GM12878 (cell line): ENCODE data around the gene ZNF619. TPM values are rescaled to one million over a fixed set of nuclear protein-coding genes. Genes with fewer than 3 reads are reported as not detected.

Experiments
- ATAC-seq: fragments of 200-7000 bp; cut with Tn5 transposase; 3 replicates; pipeline ENCODE4 v1.9.1; 2020; ENCODE audit warnings: mild to moderate bottlenecking, moderate library complexity
- BruUV-seq: library from RNA; stranded (reverse); fragments of 400-500 nt; replicated peaks from 2 replicates; lab custom pipeline; 2021; lab: Mats Ljungman, UMichigan
- CTCF ChIA-PET: fragments of 300-600 bp; sonication (Branson Sonifier 250); formaldehyde crosslinking; extraction: SDS; loops from one replicate; lab custom pipeline; 2021; ENCODE audit warnings: inconsistent platforms; lab: Yijun Ruan, JAX
- POLR2A ChIA-PET: fragments of 350-600 bp; formaldehyde crosslinking; extraction: SDS; loops from one replicate; lab custom pipeline; 2021; ENCODE audit warnings: inconsistent platforms; lab: Charles Lee
- RAD21 ChIA-PET: fragments of 300-600 bp; sonication (Branson Sonifier 250); formaldehyde crosslinking; loops from one replicate; lab custom pipeline; 2023; ENCODE audit warnings: antibody characterized with exemption; ENCODE audit not compliant: unreplicated experiment; lab: Charles Lee
- SMC1A ChIA-PET: fragments of 300-600 bp; sonication (Branson Sonifier 250); formaldehyde crosslinking; loops from one replicate; lab custom pipeline; 2023; ENCODE audit not compliant: unreplicated experiment, uncharacterized antibody; lab: Charles Lee
- DNase-seq: peaks from one replicate; pipeline ENCODE4 v3.0.0-alpha.2; 2011; ENCODE audit warnings: low read depth, low spot score
- FAIRE-seq: peaks from 3 replicates; lab custom pipeline; 2011; peaks lifted over from hg19 to GRCh38; lab: Jason Lieb, UNC
- H2AFZ ChIP-seq: 2 replicates; pipeline ENCODE4 v1.6.0; 2011; ENCODE audit warnings: low read depth, low read length, control low read depth; ENCODE audit not compliant: control insufficient read depth
- H3K27ac ChIP-seq: 2 replicates; pipeline ENCODE4 v1.5.1; 2011; ENCODE audit warnings: control low read depth; ENCODE audit not compliant: control insufficient read depth, insufficient read depth
- H3K27me3 ChIP-seq, 2 experiments: replicated peaks in 1 of 2; 2 replicates each; pipeline versions ENCODE4 v1.6.0 to v1.6.1; 2011; ENCODE audit warnings: low read length in 1 of 2; ENCODE audit not compliant: control insufficient read depth in 2 of 2, insufficient read depth in 2 of 2
- H3K36me3 ChIP-seq, 2 experiments: 2 replicates each; pipeline ENCODE4 v1.5.1; 2011; ENCODE audit warnings: low read length in 1 of 2; ENCODE audit not compliant: control insufficient read depth in 2 of 2, insufficient read depth in 2 of 2
- H3K4me1 ChIP-seq: 2 replicates; pipeline ENCODE4 v1.6.1; 2011; ENCODE audit warnings: mild to moderate bottlenecking, low read length, moderate library complexity, mixed read lengths; ENCODE audit not compliant: control insufficient read depth, insufficient read depth
- H3K4me2 ChIP-seq: 2 replicates; pipeline ENCODE4 v1.6.0; 2011; ENCODE audit warnings: control low read depth; ENCODE audit not compliant: control insufficient read depth, insufficient read depth
- H3K4me3 ChIP-seq: fragments of 200-600 bp; sonication (generic); 2 replicates; pipeline ENCODE4 v1.5.1; 2016
- H3K79me2 ChIP-seq: 2 replicates; pipeline ENCODE4 v1.6.0; 2011; ENCODE audit warnings: low read length; ENCODE audit not compliant: control insufficient read depth, insufficient read depth
- H3K9ac ChIP-seq: 2 replicates; pipeline ENCODE4 v1.8.0; 2011; ENCODE audit warnings: low read length, control low read depth, mixed read lengths; ENCODE audit not compliant: control insufficient read depth, insufficient read depth
- H3K9me3 ChIP-seq: replicated peaks from 3 replicates; pipeline ENCODE4 v1.5.1; 2011; ENCODE audit warnings: mild to moderate bottlenecking, low read length; ENCODE audit not compliant: control insufficient read depth, insufficient read depth
- H4K20me1 ChIP-seq: 2 replicates; pipeline ENCODE4 v1.6.0; 2011; ENCODE audit not compliant: control insufficient read depth, insufficient read depth
- GATAD2B ChIP-seq: fragments of 450-650 bp; conservative IDR thresholded peaks from 2 replicates; pipeline ENCODE4 v1.6.1; 2017; ENCODE audit warnings: low read depth, mild to moderate bottlenecking, moderate library complexity
- IRF4 ChIP-seq: IDR thresholded peaks from 2 replicates; pipeline ENCODE4 v1.6.1; 2011; ENCODE audit warnings: low read depth, low read length
- NFXL1 ChIP-seq: fragments of 450-650 bp; IDR thresholded peaks from 2 replicates; pipeline ENCODE4 v1.6.1; 2017; ENCODE audit warnings: antibody characterized with exemption, mild to moderate bottlenecking, borderline replicate concordance
- PML ChIP-seq: IDR thresholded peaks from 2 replicates; pipeline ENCODE4 v1.6.1; 2012; ENCODE audit warnings: low read length, inconsistent platforms
- POLR2AphosphoS5 ChIP-seq: IDR thresholded peaks from 2 replicates; pipeline ENCODE4 v1.6.1; 2011; ENCODE audit warnings: mild to moderate bottlenecking, low read length, inconsistent platforms
- RAD51 ChIP-seq: fragments of 450-650 bp; IDR thresholded peaks from 2 replicates; pipeline ENCODE4 v1.6.1; 2016; ENCODE audit warnings: moderate library complexity, mild to moderate bottlenecking, inconsistent platforms
- SIN3A ChIP-seq: IDR thresholded peaks from 2 replicates; pipeline ENCODE4 v1.6.1; 2012; ENCODE audit warnings: low read depth, low read length, improper control_type of control experiment
- SMC3 ChIP-seq: IDR thresholded peaks from 2 replicates; pipeline ENCODE4 v1.6.1; 2011; ENCODE audit warnings: low read length, improper control_type of control experiment, borderline replicate concordance
- ZBED1 ChIP-seq: IDR thresholded peaks from 2 replicates; pipeline ENCODE4 v1.6.1; 2016; ENCODE audit warnings: borderline replicate concordance
- WGBS: methylation state at CpG from one replicate; pipeline ENCODE4 v1.1.6; 2016; ENCODE audit warnings: low lambda C conversion rate; ENCODE audit not compliant: insufficient replicate concordance, insufficient coverage; ENCODE audit errors: missing lambda C conversion rate; 5-methylcytosine and 5-hydroxymethylcytosine counted together
- in situ Hi-C: fragments of 300-500 bp; cut with MboI; formaldehyde crosslinking; loops from 9 replicates; pipeline ENCODE4 v1.14.3; 2018; ENCODE audit warnings: mixed read lengths
- intact Hi-C: fragments of 100-400 bp; cut with micrococcal nuclease; formaldehyde crosslinking; loops from one replicate; pipeline ENCODE4 v1.14.2; 2022; ENCODE audit not compliant: unreplicated experiment
- polyA plus RNA-seq, 11 experiments: library from polyadenylated mRNA; depleted of rRNA in 4 of 11; unstranded in 6 of 11; stranded (reverse) in 5 of 11; fragments of >200 nt; fragmentation: Nextera tagmentation in 4 of 11; fragmentation: Illumina TruSeq in 1 of 11; extraction: Ambion mirVana in 4 of 11; extraction: Trizol in 1 of 11; gene quantifications; 1 replicate in 1 of 11; 2 replicates in 10 of 11; pipeline versions ENCODE4 v1.2.1 to v1.2.3, GENCODE V29; 2011 to 2016; ENCODE audit warnings: inconsistent platforms in 2 of 11, missing spikeins in 2 of 11, low read depth in 1 of 11
- total RNA-seq, 4 experiments: library from RNA; depleted of rRNA in 3 of 4; stranded (reverse); fragments of >200 nt in 3 of 4; fragmentation: Illumina TruSeq in 1 of 4; extraction: Trizol in 1 of 4; gene quantifications; 2 replicates each; pipeline versions ENCODE4 v1.2.1 to v1.2.3, GENCODE V29; 2013 to 2021
- TF ChIP-seq, protein P1 (sequence below): IDR thresholded peaks from 2 replicates; pipeline ENCODE4 v1.6.1; 2012; ENCODE audit warnings: improper control_type of control experiment, low read depth, low read length; ENCODE audit not compliant: insufficient replicate concordance
- TF ChIP-seq, protein P2 (sequence below): fragments of 450-650 bp; IDR thresholded peaks from 2 replicates; pipeline ENCODE4 v1.6.1; 2017; ENCODE audit warnings: low read depth, mild to moderate bottlenecking, moderate library complexity

ZNF619 gene
- total and polyA plus RNA-seq, 10 of the 15 experiments (the other 5 are each of a cell fraction or from before 2014, with no cell fraction given) = 0.42 to 7.5 (median 3.7) TPM

DNA sequence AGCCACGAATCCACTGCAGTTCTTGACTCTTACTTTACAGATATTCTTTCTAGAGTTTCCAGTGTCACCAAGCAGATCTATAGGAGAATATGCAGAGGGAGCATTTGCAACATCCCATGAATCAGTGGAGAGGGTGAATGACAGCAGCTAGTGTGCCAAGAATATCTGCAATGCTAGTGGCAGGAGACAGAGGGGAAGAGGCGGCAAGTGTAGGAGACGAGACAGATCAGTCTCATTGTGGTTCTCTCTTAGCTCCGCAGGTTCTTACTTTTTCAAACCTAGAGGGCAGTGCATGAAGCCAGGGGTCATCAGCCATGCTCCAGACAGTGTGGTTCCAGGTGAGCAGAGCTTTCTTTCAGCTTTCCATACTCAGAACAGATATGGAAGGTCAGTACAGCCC, 744 bp downstream of the ZNF619 start:
- ATAC-seq (peak; percentile 33), FAIRE-seq (no peak), DNase-seq (no peak)
- peak overlapping the region; percentile 66 for H3K4me2 ChIP-seq
- intact Hi-C loops = loop anchor here (2.0 to 5.0 kb wide), 2 partner anchors 21 to 45 kb away; partner anchors contain the start of genes RPL14 and ZNF621
- TF ChIP-seq RAD51 (no peak), PML (no peak), IRF4 (no peak)
- H3K4me3 ChIP-seq = peak overlapping the region; percentile 72
- H4K20me1 ChIP-seq = no peaks in the 10 kb centered on the region
- RAD21 ChIA-PET = interaction anchor here (1.2 kb wide), 1 partner anchor 21 kb away, joined by 4 read pairs; the partner anchor contains the start of gene RPL14
- H3K27me3 ChIP-seq = no peaks in the 10 kb centered on the region
- no TSS peak for BruUV-seq
- in situ Hi-C loops = no loop called here
- CTCF ChIA-PET = interaction anchor here (1.5 to 4.1 kb wide), 2 partner anchors 28 to 46 kb away, joined by 4 to 18 read pairs; partner anchors contain the start of gene ZNF620
- H3K4me1 ChIP-seq = 0 out of 2 replicates have a peak, but pooled peaks cover 2% of the 10 kb centered on the region
- H3K36me3 ChIP-seq = peaks cover 0 to 5% of the 10 kb centered on the region in 2 experiments; a peak in 1 of 4 replicates
- 85% methylated on average over 4 of the region's 4 CpGs for WGBS
- POLR2A ChIA-PET = interaction anchor here (1.1 to 4.1 kb wide), 4 partner anchors 18 to 47 kb away, joined by 3 to 20 read pairs (median 7); partner anchors contain the start of genes RPL14 and ZNF621
- peak overlapping the region; percentile 83 for H3K9ac ChIP-seq
- H3K79me2 ChIP-seq = no peaks in the 10 kb centered on the region
- no peaks in the 10 kb centered on the region for H3K9me3 ChIP-seq
- SMC1A ChIA-PET = interaction anchor here (1.4 kb wide), 1 partner anchor 19 kb away, joined by 4 read pairs; no protein-coding TSS in a partner anchor
- H2AFZ ChIP-seq = peak overlapping the region; percentile 76
- H3K27ac ChIP-seq = no peak overlapping the region

DNA sequence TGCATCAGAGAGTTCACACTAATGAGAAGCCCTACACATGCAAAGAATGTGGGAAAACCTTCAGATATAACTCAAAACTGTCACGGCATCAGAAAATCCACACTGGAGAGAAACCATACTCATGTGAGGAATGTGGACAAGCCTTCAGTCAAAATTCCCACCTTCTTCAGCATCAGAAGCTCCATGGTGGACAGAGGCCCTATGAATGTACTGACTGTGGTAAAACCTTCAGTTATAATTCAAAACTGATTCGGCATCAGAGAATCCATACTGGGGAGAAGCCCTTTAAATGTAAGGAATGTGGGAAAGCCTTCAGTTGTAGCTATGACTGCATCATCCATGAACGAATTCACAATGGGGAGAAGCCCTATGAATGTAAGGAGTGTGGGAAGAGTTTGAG, 10.2 kb downstream of the ZNF619 start:
- BruUV-seq = no TSS peak
- Histone ChIP-seq H4K20me1 (no peaks in the 10 kb centered on the region), H3K4me1 (no peaks in the 10 kb centered on the region), H3K27ac (no peak overlapping the region), H3K4me2 (no peak overlapping the region), H3K9ac (no peak overlapping the region), H3K36me3 (peaks cover 0 to 4% of the 10 kb centered on the region in 2 experiments; a peak in 2 of 4 replicates), H3K27me3 (no peaks in the 10 kb centered on the region), H3K9me3 (peaks cover 10% of the 10 kb centered on the region; the same call in 2 of the 3 replicates), H3K79me2 (no peaks in the 10 kb centered on the region), H3K4me3 (no peak overlapping the region), H2AFZ (no peak overlapping the region)
- ChIA-PET RAD21 (no interaction called here), POLR2A (no interaction called here), CTCF (interaction anchor here (0.6 kb wide), 1 partner anchor 1511 kb away, joined by 3 read pairs; no protein-coding TSS in a partner anchor), SMC1A (no interaction called here)
- intact Hi-C loops = no loop called here
- no peak for DNase-seq
- 93% methylated on average over 3 of the region's 3 CpGs for WGBS
- ATAC-seq = no peak
- FAIRE-seq = no peak
- in situ Hi-C loops = no loop called here
- TF ChIP-seq POLR2AphosphoS5 (no peak), ZBED1 (no peak), SIN3A (no peak), SMC3 (no peak), GATAD2B (no peak), NFXL1 (no peak)
- TF ChIP-seq, protein P1, sequence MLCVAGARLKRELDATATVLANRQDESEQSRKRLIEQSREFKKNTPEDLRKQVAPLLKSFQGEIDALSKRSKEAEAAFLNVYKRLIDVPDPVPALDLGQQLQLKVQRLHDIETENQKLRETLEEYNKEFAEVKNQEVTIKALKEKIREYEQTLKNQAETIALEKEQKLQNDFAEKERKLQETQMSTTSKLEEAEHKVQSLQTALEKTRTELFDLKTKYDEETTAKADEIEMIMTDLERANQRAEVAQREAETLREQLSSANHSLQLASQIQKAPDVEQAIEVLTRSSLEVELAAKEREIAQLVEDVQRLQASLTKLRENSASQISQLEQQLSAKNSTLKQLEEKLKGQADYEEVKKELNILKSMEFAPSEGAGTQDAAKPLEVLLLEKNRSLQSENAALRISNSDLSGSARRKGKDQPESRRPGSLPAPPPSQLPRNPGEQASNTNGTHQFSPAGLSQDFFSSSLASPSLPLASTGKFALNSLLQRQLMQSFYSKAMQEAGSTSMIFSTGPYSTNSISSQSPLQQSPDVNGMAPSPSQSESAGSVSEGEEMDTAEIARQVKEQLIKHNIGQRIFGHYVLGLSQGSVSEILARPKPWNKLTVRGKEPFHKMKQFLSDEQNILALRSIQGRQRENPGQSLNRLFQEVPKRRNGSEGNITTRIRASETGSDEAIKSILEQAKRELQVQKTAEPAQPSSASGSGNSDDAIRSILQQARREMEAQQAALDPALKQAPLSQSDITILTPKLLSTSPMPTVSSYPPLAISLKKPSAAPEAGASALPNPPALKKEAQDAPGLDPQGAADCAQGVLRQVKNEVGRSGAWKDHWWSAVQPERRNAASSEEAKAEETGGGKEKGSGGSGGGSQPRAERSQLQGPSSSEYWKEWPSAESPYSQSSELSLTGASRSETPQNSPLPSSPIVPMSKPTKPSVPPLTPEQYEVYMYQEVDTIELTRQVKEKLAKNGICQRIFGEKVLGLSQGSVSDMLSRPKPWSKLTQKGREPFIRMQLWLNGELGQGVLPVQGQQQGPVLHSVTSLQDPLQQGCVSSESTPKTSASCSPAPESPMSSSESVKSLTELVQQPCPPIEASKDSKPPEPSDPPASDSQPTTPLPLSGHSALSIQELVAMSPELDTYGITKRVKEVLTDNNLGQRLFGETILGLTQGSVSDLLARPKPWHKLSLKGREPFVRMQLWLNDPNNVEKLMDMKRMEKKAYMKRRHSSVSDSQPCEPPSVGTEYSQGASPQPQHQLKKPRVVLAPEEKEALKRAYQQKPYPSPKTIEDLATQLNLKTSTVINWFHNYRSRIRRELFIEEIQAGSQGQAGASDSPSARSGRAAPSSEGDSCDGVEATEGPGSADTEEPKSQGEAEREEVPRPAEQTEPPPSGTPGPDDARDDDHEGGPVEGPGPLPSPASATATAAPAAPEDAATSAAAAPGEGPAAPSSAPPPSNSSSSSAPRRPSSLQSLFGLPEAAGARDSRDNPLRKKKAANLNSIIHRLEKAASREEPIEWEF = no peak
- TF ChIP-seq, protein P2, sequence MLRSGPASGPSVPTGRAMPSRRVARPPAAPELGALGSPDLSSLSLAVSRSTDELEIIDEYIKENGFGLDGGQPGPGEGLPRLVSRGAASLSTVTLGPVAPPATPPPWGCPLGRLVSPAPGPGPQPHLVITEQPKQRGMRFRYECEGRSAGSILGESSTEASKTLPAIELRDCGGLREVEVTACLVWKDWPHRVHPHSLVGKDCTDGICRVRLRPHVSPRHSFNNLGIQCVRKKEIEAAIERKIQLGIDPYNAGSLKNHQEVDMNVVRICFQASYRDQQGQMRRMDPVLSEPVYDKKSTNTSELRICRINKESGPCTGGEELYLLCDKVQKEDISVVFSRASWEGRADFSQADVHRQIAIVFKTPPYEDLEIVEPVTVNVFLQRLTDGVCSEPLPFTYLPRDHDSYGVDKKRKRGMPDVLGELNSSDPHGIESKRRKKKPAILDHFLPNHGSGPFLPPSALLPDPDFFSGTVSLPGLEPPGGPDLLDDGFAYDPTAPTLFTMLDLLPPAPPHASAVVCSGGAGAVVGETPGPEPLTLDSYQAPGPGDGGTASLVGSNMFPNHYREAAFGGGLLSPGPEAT = no peak
